IMR-90 (cell line): ENCODE data around the gene DNAH9. TPM values are rescaled to one million over a fixed set of nuclear protein-coding genes. Genes with fewer than 3 reads are reported as not detected.

Source experiments
- ATAC-seq: fragments of 200-7000 bp; cut with Tn5 transposase; 2 replicates; pipeline ENCODE4 v1.9.1; 2020; ENCODE audit warnings: low read depth, mild to moderate bottlenecking, moderate library complexity
- BruUV-seq: library from RNA; stranded (reverse); fragments of 400-500 nt; replicated peaks from 2 replicates; lab custom pipeline; 2021; lab: Mats Ljungman, UMichigan
- CTCF ChIA-PET: fragments of 300-600 bp; formaldehyde crosslinking; extraction: SDS; loops from one replicate; lab custom pipeline; 2021; ENCODE audit warnings: antibody characterized with exemption; lab: Yijun Ruan, JAX
- POLR2A ChIA-PET: fragments of 300-600 bp; sonication (Branson Sonifier 250); formaldehyde crosslinking; loops from one replicate; lab custom pipeline; 2022; ENCODE audit warnings: antibody characterized with exemption; ENCODE audit not compliant: unreplicated experiment; lab: Charles Lee
- DNase-seq: peaks from one replicate; pipeline ENCODE4 v3.0.0; 2013
- H2AFZ ChIP-seq: replicated peaks from 2 replicates; pipeline ENCODE3; 2013; ENCODE audit warnings: low read length, mild to moderate bottlenecking; ENCODE audit not compliant: poor library complexity
- H2AK5ac ChIP-seq: 2 replicates; pipeline ENCODE4 v1.6.1; 2013; ENCODE audit warnings: low read depth, low read length, inconsistent platforms
- H2AK9ac ChIP-seq: replicated peaks from 2 replicates; pipeline ENCODE3; 2013; ENCODE audit warnings: mild to moderate bottlenecking, low read depth, low read length, moderate library complexity; ENCODE audit not compliant: poor library complexity
- H2BK120ac ChIP-seq: 2 replicates; pipeline ENCODE4 v1.6.1; 2013; ENCODE audit warnings: low read depth, low read length, inconsistent platforms
- H2BK15ac ChIP-seq: 3 replicates; pipeline ENCODE4 v1.6.1; 2013; ENCODE audit warnings: low read depth, low read length, inconsistent platforms
- H2BK20ac ChIP-seq: 2 replicates; pipeline ENCODE4 v1.6.1; 2013; ENCODE audit warnings: low read depth, mild to moderate bottlenecking, inconsistent platforms, low read length, moderate library complexity
- H2BK5ac ChIP-seq: 2 replicates; pipeline ENCODE4 v1.6.1; 2013; ENCODE audit warnings: mild to moderate bottlenecking, low read depth, low read length, inconsistent platforms; ENCODE audit not compliant: poor library complexity, severe bottlenecking
- H3K14ac ChIP-seq: replicated peaks from 2 replicates; pipeline ENCODE4 v1.6.1; 2013; ENCODE audit warnings: low read depth, low read length, inconsistent platforms
- H3K18ac ChIP-seq: 2 replicates; pipeline ENCODE4 v1.6.1; 2013; ENCODE audit warnings: low read depth, low read length, control low read depth
- H3K23ac ChIP-seq: 2 replicates; pipeline ENCODE4 v1.6.1; 2013; ENCODE audit warnings: low read depth, low read length, inconsistent platforms
- H3K27ac ChIP-seq: 2 replicates; pipeline ENCODE4 v1.5.1; 2013; ENCODE audit warnings: mild to moderate bottlenecking, control low read depth, low read length; ENCODE audit not compliant: insufficient read depth
- H3K27me3 ChIP-seq: 2 replicates; pipeline ENCODE4 v1.6.1; 2013; ENCODE audit warnings: low read length; ENCODE audit not compliant: control insufficient read depth, insufficient read depth
- H3K36me3 ChIP-seq: 2 replicates; pipeline ENCODE4 v1.6.1; 2013; ENCODE audit warnings: low read length, mixed read lengths; ENCODE audit not compliant: control insufficient read depth, insufficient read depth
- H3K4ac ChIP-seq: 2 replicates; pipeline ENCODE4 v1.6.1; 2013; ENCODE audit warnings: low read depth, low read length, inconsistent platforms
- H3K4me1 ChIP-seq: 2 replicates; pipeline ENCODE4 v1.6.1; 2013; ENCODE audit warnings: low read length, mixed read lengths; ENCODE audit not compliant: control insufficient read depth, insufficient read depth
- H3K4me2 ChIP-seq: 2 replicates; pipeline ENCODE4 v1.6.1; 2013; ENCODE audit warnings: low read depth, mild to moderate bottlenecking, control low read depth, low read length, moderate library complexity
- H3K4me3 ChIP-seq: 2 replicates; pipeline ENCODE4 v1.5.1; 2013; ENCODE audit warnings: low read depth, mild to moderate bottlenecking, control low read depth, low read length, moderate library complexity; ENCODE audit not compliant: insufficient read depth
- H3K56ac ChIP-seq: 2 replicates; pipeline ENCODE4 v1.6.1; 2013; ENCODE audit warnings: low read length, inconsistent platforms; ENCODE audit not compliant: insufficient read depth; ENCODE audit errors: extremely low read depth
- H3K79me1 ChIP-seq, 2 experiments: 2 replicates each; pipeline ENCODE4 v1.6.1; 2013; ENCODE audit warnings: low read length in 2 of 2, inconsistent platforms in 1 of 2, low read depth in 1 of 2
- H3K9ac ChIP-seq: 2 replicates; pipeline ENCODE4 v1.6.1; 2013; ENCODE audit warnings: low read depth, low read length, control low read depth
- H3K9me1 ChIP-seq: 2 replicates; pipeline ENCODE4 v1.6.1; 2013; ENCODE audit warnings: low read length, inconsistent platforms; ENCODE audit not compliant: insufficient read depth
- H3K9me3 ChIP-seq: 2 replicates; pipeline ENCODE4 v1.6.1; 2013; ENCODE audit warnings: low read length; ENCODE audit not compliant: control insufficient read depth, insufficient read depth
- H4K20me1 ChIP-seq: 2 replicates; pipeline ENCODE4 v1.6.1; 2013; ENCODE audit warnings: low read length, inconsistent platforms; ENCODE audit not compliant: insufficient read depth
- H4K5ac ChIP-seq: 2 replicates; pipeline ENCODE4 v1.6.1; 2013; ENCODE audit warnings: mild to moderate bottlenecking, low read depth, low read length, control low read depth
- H4K8ac ChIP-seq, 2 experiments: 2 replicates each; pipeline ENCODE4 v1.6.1; 2013; ENCODE audit warnings: low read depth in 2 of 2, low read length in 2 of 2, control low read depth in 1 of 2, inconsistent platforms in 1 of 2
- H4K91ac ChIP-seq: 2 replicates; pipeline ENCODE4 v1.6.1; 2013; ENCODE audit warnings: low read depth, low read length, inconsistent platforms; ENCODE audit not compliant: insufficient read depth
- BHLHE40 ChIP-seq: fragments of 150-350 bp; IDR thresholded peaks from 2 replicates; pipeline ENCODE4 v1.6.1; 2016; ENCODE audit warnings: mild to moderate bottlenecking, low read depth, low read length
- CEBPB ChIP-seq: IDR thresholded peaks from 2 replicates; pipeline ENCODE4 v1.6.1; 2012; ENCODE audit warnings: low read depth, low read length, improper control_type of control experiment
- CHD1 ChIP-seq: IDR thresholded peaks from 2 replicates; pipeline ENCODE4 v1.6.1; 2012; ENCODE audit warnings: low read depth, low read length, improper control_type of control experiment
- ELK1 ChIP-seq: fragments of 150-350 bp; IDR thresholded peaks from 2 replicates; pipeline ENCODE4 v1.6.1; 2016; ENCODE audit warnings: low read depth, mild to moderate bottlenecking, low read length, moderate library complexity, borderline replicate concordance
- FOS ChIP-seq: fragments of 150-350 bp; IDR thresholded peaks from 2 replicates; pipeline ENCODE4 v1.6.1; 2016; ENCODE audit warnings: low read depth, low read length
- MAFK ChIP-seq: IDR thresholded peaks from 2 replicates; pipeline ENCODE4 v1.6.1; 2012; ENCODE audit warnings: low read depth, low read length, improper control_type of control experiment
- MAZ ChIP-seq: IDR thresholded peaks from 2 replicates; pipeline ENCODE4 v1.6.1; 2012; ENCODE audit warnings: low read depth, mild to moderate bottlenecking, low read length, improper control_type of control experiment, moderate library complexity, borderline replicate concordance
- MXI1 ChIP-seq: IDR thresholded peaks from 2 replicates; pipeline ENCODE4 v1.6.1; 2012; ENCODE audit warnings: low read depth, mild to moderate bottlenecking, low read length, moderate library complexity, borderline replicate concordance
- NFE2L2 ChIP-seq: fragments of 150-350 bp; IDR thresholded peaks from 2 replicates; pipeline ENCODE4 v1.6.1; 2016; ENCODE audit warnings: low read depth, mild to moderate bottlenecking, low read length
- POLR2A ChIP-seq: IDR thresholded peaks from 2 replicates; pipeline ENCODE4 v1.6.1; 2012; ENCODE audit warnings: mild to moderate bottlenecking, low read depth, low read length
- RAD21 ChIP-seq: IDR thresholded peaks from 2 replicates; pipeline ENCODE4 v1.6.1; 2012; ENCODE audit warnings: low read length, improper control_type of control experiment
- RCOR1 ChIP-seq: IDR thresholded peaks from 2 replicates; pipeline ENCODE4 v1.6.1; 2012; ENCODE audit warnings: mild to moderate bottlenecking, low read length, improper control_type of control experiment; ENCODE audit not compliant: insufficient replicate concordance
- RFX5 ChIP-seq: IDR thresholded peaks from 2 replicates; pipeline ENCODE4 v1.8.0; 2012; ENCODE audit warnings: low read depth, mild to moderate bottlenecking, low read length, moderate library complexity
- SMC3 ChIP-seq: fragments of 150-350 bp; IDR thresholded peaks from 2 replicates; pipeline ENCODE4 v1.6.1; 2016; ENCODE audit warnings: low read depth, mild to moderate bottlenecking, antibody characterized with exemption, low read length, moderate library complexity
- WGBS, 2 experiments: methylation state at CpG; one replicate each; pipeline versions ENCODE4 v1.1.5 to v1.1.7; 2013; ENCODE audit warnings: missing lambda C conversion rate in 2 of 2; ENCODE audit not compliant: insufficient read length in 1 of 2; ENCODE audit errors: extremely low coverage in 2 of 2; 5-methylcytosine and 5-hydroxymethylcytosine counted together
- dilution Hi-C: fragments of 300-500 bp; cut with HindIII; formaldehyde crosslinking; loops from one replicate; pipeline ENCODE4 v1.14.3; 2018; ENCODE audit warnings: low sequenced_read_pairs; ENCODE audit not compliant: unreplicated experiment
- in situ Hi-C: fragments of 300-500 bp; cut with MboI; formaldehyde crosslinking; loops from 3 replicates; pipeline ENCODE4 v1.14.3; 2019; ENCODE audit warnings: low sequenced_read_pairs, inconsistent platforms, mixed read lengths
- intact Hi-C: fragments of 100-400 bp; cut with micrococcal nuclease; formaldehyde crosslinking; loops from 2 replicates; pipeline ENCODE4 v1.10.0; 2022
- polyA plus RNA-seq, 3 experiments: library from polyadenylated mRNA; depleted of rRNA; stranded (reverse); fragments of >200 nt; gene quantifications; 2 replicates each; pipeline ENCODE4 v1.2.3, GENCODE V29; 2012; ENCODE audit warnings: low replicate concordance in 1 of 3
- total RNA-seq: library from RNA; depleted of rRNA; stranded (reverse); fragments of >200 nt; gene quantifications from 2 replicates; pipeline ENCODE4 v1.2.3, GENCODE V29; 2012
- TF ChIP-seq, protein P1 (sequence below): conservative IDR thresholded peaks from 2 replicates; pipeline ENCODE4 v1.5.1; 2012; ENCODE audit warnings: mild to moderate bottlenecking, low read depth, low read length, improper control_type of control experiment
- TF ChIP-seq, protein P2 (sequence below): fragments of 150-350 bp; IDR thresholded peaks from 2 replicates; pipeline ENCODE4 v1.6.1; 2017; ENCODE audit warnings: mild to moderate bottlenecking, antibody characterized with exemption, low read length, low read depth

DNAH9 gene
- total and polyA plus RNA-seq, 2 of the 4 experiments (the other 2 are of a cell fraction), result not detected

DNA sequence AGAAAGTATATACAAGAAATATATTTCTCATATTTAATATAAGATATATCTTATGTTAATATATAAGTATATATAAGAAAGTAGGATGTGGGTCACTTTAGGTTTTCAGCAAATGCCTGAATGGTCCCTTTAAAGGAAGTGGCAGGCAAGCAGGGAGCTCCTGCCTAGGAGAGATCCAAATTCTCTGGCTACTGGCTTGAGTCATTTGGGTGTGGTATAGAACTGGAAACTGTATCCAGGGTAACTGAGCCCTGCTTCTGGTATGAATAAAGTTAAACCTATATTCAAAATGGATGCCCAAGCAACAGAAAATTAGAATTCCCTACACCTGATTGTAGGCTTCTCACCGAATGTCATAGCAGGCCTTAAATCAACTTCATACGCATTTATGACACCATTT is 254.6 kb downstream of the DNAH9 start:
- no peak overlapping the region for H4K8ac ChIP-seq
- H2BK15ac ChIP-seq, result no peak overlapping the region
- no peak for ATAC-seq
- H4K20me1 ChIP-seq, result no peaks in the 10 kb centered on the region
- H4K91ac ChIP-seq, result no peak overlapping the region
- no peak overlapping the region for H3K4me3 ChIP-seq
- H3K27ac ChIP-seq, result no peak overlapping the region
- dilution Hi-C loops, result no loop called here
- DNase-seq, result no peak
- TF ChIP-seq ELK1, result no peak
- TF ChIP-seq SMC3, result no peak
- TF ChIP-seq MXI1, result no peak
- TF ChIP-seq, protein P1, sequence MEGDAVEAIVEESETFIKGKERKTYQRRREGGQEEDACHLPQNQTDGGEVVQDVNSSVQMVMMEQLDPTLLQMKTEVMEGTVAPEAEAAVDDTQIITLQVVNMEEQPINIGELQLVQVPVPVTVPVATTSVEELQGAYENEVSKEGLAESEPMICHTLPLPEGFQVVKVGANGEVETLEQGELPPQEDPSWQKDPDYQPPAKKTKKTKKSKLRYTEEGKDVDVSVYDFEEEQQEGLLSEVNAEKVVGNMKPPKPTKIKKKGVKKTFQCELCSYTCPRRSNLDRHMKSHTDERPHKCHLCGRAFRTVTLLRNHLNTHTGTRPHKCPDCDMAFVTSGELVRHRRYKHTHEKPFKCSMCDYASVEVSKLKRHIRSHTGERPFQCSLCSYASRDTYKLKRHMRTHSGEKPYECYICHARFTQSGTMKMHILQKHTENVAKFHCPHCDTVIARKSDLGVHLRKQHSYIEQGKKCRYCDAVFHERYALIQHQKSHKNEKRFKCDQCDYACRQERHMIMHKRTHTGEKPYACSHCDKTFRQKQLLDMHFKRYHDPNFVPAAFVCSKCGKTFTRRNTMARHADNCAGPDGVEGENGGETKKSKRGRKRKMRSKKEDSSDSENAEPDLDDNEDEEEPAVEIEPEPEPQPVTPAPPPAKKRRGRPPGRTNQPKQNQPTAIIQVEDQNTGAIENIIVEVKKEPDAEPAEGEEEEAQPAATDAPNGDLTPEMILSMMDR, result no peak
- TF ChIP-seq CHD1, result no peak
- TF ChIP-seq RAD21, result no peak
- TF ChIP-seq, protein P2, sequence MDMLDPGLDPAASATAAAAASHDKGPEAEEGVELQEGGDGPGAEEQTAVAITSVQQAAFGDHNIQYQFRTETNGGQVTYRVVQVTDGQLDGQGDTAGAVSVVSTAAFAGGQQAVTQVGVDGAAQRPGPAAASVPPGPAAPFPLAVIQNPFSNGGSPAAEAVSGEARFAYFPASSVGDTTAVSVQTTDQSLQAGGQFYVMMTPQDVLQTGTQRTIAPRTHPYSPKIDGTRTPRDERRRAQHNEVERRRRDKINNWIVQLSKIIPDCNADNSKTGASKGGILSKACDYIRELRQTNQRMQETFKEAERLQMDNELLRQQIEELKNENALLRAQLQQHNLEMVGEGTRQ, result no peak
- TF ChIP-seq RFX5, result no peak
- no peak for TF ChIP-seq FOS
- TF ChIP-seq MAFK, result no peak
- TF ChIP-seq RCOR1, result no peak
- TF ChIP-seq NFE2L2, result no peak
- TF ChIP-seq CEBPB, result no peak
- TF ChIP-seq POLR2A, result no peak
- no peak for TF ChIP-seq BHLHE40
- no peak for TF ChIP-seq MAZ
- BruUV-seq, result no TSS peak
- no peak overlapping the region for H4K5ac ChIP-seq
- no peak overlapping the region for H3K9ac ChIP-seq
- H2BK120ac ChIP-seq, result no peak overlapping the region
- no peaks in the 10 kb centered on the region for H3K79me1 ChIP-seq
- no peak overlapping the region for H2AK9ac ChIP-seq
- H3K36me3 ChIP-seq, result no peaks in the 10 kb centered on the region
- intact Hi-C loops, result no loop called here
- H2BK5ac ChIP-seq, result no peak overlapping the region
- peaks cover 24% of the 10 kb centered on the region for H3K9me3 ChIP-seq
- no peaks in the 10 kb centered on the region for H3K4me1 ChIP-seq
- H3K56ac ChIP-seq, result no peak overlapping the region
- no peaks in the 10 kb centered on the region for H3K9me1 ChIP-seq
- CTCF ChIA-PET, result no interaction called here
- no peak overlapping the region for H2AK5ac ChIP-seq
- no CpG with 5 or more reads among the region's 2 CpGs for WGBS, 2 experiments
- POLR2A ChIA-PET, result no interaction called here
- H3K18ac ChIP-seq, result no peak overlapping the region
- no peak overlapping the region for H2AFZ ChIP-seq
- no peak overlapping the region for H3K14ac ChIP-seq
- no peak overlapping the region for H3K4ac ChIP-seq
- H3K27me3 ChIP-seq, result no peaks in the 10 kb centered on the region
- in situ Hi-C loops, result no loop called here
- H3K23ac ChIP-seq, result no peak overlapping the region
- H2BK20ac ChIP-seq, result no peak overlapping the region
- H3K4me2 ChIP-seq, result no peak overlapping the region
